Activated naive CD4-positive, alpha-beta T cell treated with anti-CD3 and anti-CD28 coated beads, Interleukin-2, amount 50 U/mL, for 72 hours (primary cell): ENCODE data around the gene MMEL1. TPM values are rescaled to one million over a fixed set of nuclear protein-coding genes. Genes with fewer than 3 reads are reported as not detected.

Experiments
- ATAC-seq, 2 donors: fragments of 150-1000 bp; cut with Tn5 transposase; 2 replicates each; pipeline ENCODE4 v1.10.0; 2021; ENCODE audit warnings: mild to moderate bottlenecking in 2 of 2, moderate library complexity in 2 of 2
- DNase-seq, 2 donors: peaks; one replicate each; pipeline ENCODE4 v3.0.0; 2021 to 2022; ENCODE audit warnings: low spot score in 2 of 2
- H3K27ac Mint-ChIP-seq, 2 donors: one replicate each; pipeline ENCODE4 v1.8.0; 2022; ENCODE audit warnings: mild to moderate bottlenecking in 2 of 2, mixed read lengths in 2 of 2
- H3K36me3 Mint-ChIP-seq, 2 donors: one replicate each; pipeline ENCODE4 v1.8.0; 2022; ENCODE audit warnings: mixed read lengths in 2 of 2
- H3K9me3 Mint-ChIP-seq, 2 donors: one replicate each; pipeline ENCODE4 v1.8.0; 2022; ENCODE audit warnings: mixed read lengths in 2 of 2
- total RNA-seq, 2 donors: library from RNA; stranded (reverse); gene quantifications; one replicate each; pipeline ENCODE4 v1.2.3, GENCODE V29; 2022

MMEL1 gene
- total RNA-seq, 2 donors from 2014 or later = 1.4 to 2.5 TPM

- H3K9me3 Mint-ChIP-seq = no peaks in the 10 kb centered on the region
- H3K27ac Mint-ChIP-seq = no peak overlapping the region
- no peaks in the 10 kb centered on the region for H3K36me3 Mint-ChIP-seq
- DNase-seq = no peak
- ATAC-seq = no peak
Observed at GRCh38 chr1:2590233-2591141, 42.3 kb downstream of the MMEL1 start.

- DNase-seq (no peak), ATAC-seq (no peak)
- H3K36me3 Mint-ChIP-seq = peaks cover 4 to 5% of the 10 kb centered on the region in 2 donors
- H3K27ac Mint-ChIP-seq = no peak overlapping the region
- no peaks in the 10 kb centered on the region for H3K9me3 Mint-ChIP-seq
Observed at GRCh38 chr1:2589431-2590232, 43.2 kb downstream of the MMEL1 start.

- no peak overlapping the region for H3K27ac Mint-ChIP-seq
- no peak for ATAC-seq
- H3K9me3 Mint-ChIP-seq = no peaks in the 10 kb centered on the region
- no peak for DNase-seq
- H3K36me3 Mint-ChIP-seq = peaks cover 6% of the 10 kb centered on the region in 2 donors
Observed at GRCh38 chr1:2588661-2589430, 44.0 kb downstream of the MMEL1 start.

GRCh38 chr1:2587860-2588571 is 44.8 kb downstream of the MMEL1 start:
- peaks cover 6% of the 10 kb centered on the region in 2 donors for H3K36me3 Mint-ChIP-seq
- DNase-seq (no peak), ATAC-seq (no peak)
- peak overlapping the region in 1 of 2 donors; percentile 94 for H3K27ac Mint-ChIP-seq
- no peaks in the 10 kb centered on the region for H3K9me3 Mint-ChIP-seq

- DNase-seq = peak in 1 of 2 donors; percentile 37
- Mint-ChIP-seq H3K27ac (peak overlapping the region in 1 of 2 donors; percentile 94), H3K36me3 (peaks cover 6% of the 10 kb centered on the region in 2 donors), H3K9me3 (no peaks in the 10 kb centered on the region)
- peak in 1 of 2 donors; percentile 0 for ATAC-seq
Observed at GRCh38 chr1:2587071-2587859, 45.6 kb downstream of the MMEL1 start.

- ATAC-seq (peak; percentile 80 to 84), DNase-seq (peak; percentile 99)
- Mint-ChIP-seq H3K9me3 (peaks cover 0 to 4% of the 10 kb centered on the region in 2 donors), H3K36me3 (peaks cover 6 to 11% of the 10 kb centered on the region in 2 donors), H3K27ac (peak within 1 kb of the TSS; percentile 94 to 98)
Observed at GRCh38 chr1:2586154-2587070, 46.4 kb downstream of the MMEL1 start, which contains the start of gene PRXL2B. Gene PRXL2B (plus strand): TSS chr1:2586777. CDS start chr1:2586886, 109 bp downstream.

GRCh38 chr1:2585318-2586092 is 47.3 kb downstream of the MMEL1 start:
- peak overlapping the region; percentile 94 to 98 for H3K27ac Mint-ChIP-seq
- peak; percentile 59 to 81 for DNase-seq
- peaks cover 0 to 5% of the 10 kb centered on the region in 2 donors for H3K9me3 Mint-ChIP-seq
- peaks cover 6 to 12% of the 10 kb centered on the region in 2 donors for H3K36me3 Mint-ChIP-seq
- peak; percentile 42 to 44 for ATAC-seq

- Mint-ChIP-seq H3K9me3 (peaks cover 0 to 5% of the 10 kb centered on the region in 2 donors), H3K36me3 (peaks cover 6 to 12% of the 10 kb centered on the region in 2 donors), H3K27ac (peak overlapping the region; percentile 52 to 94)
- DNase-seq = no peak
- ATAC-seq = no peak
Observed at GRCh38 chr1:2584686-2585317, 48.0 kb downstream of the MMEL1 start.

GRCh38 chr1:2583871-2584351 is 48.9 kb downstream of the MMEL1 start:
- peaks cover under 1 to 7% of the 10 kb centered on the region in 2 donors for H3K9me3 Mint-ChIP-seq
- H3K27ac Mint-ChIP-seq = peak overlapping the region; percentile 72 to 94
- ATAC-seq = no peak
- no peak for DNase-seq
- H3K36me3 Mint-ChIP-seq = peaks cover 6 to 16% of the 10 kb centered on the region in 2 donors

GRCh38 chr1:2583331-2583791 is 49.5 kb downstream of the MMEL1 start:
- Mint-ChIP-seq H3K9me3 (peaks cover 4 to 9% of the 10 kb centered on the region in 2 donors), H3K36me3 (peaks cover 6 to 19% of the 10 kb centered on the region in 2 donors), H3K27ac (peak overlapping the region; percentile 72 to 94)
- ATAC-seq (peak; percentile 7 to 14), DNase-seq (no peak)

- Mint-ChIP-seq H3K36me3 (peaks cover 6 to 19% of the 10 kb centered on the region in 2 donors), H3K27ac (peak overlapping the region in 1 of 2 donors; percentile 84), H3K9me3 (peaks cover 4 to 9% of the 10 kb centered on the region in 2 donors)
- DNase-seq (no peak), ATAC-seq (no peak)
Observed at GRCh38 chr1:2582391-2582790, 50.4 kb downstream of the MMEL1 start.

- Mint-ChIP-seq H3K9me3 (peaks cover 4 to 9% of the 10 kb centered on the region in 2 donors), H3K36me3 (peaks cover 6 to 19% of the 10 kb centered on the region in 2 donors), H3K27ac (peak overlapping the region; percentile 84 to 93)
- ATAC-seq (no peak), DNase-seq (no peak)
Observed at GRCh38 chr1:2580691-2581090, 52.1 kb downstream of the MMEL1 start.

GRCh38 chr1:2578758-2579118 is 54.1 kb downstream of the MMEL1 start:
- H3K9me3 Mint-ChIP-seq = peaks cover 8 to 15% of the 10 kb centered on the region in 2 donors
- DNase-seq (no peak), ATAC-seq (no peak)
- H3K27ac Mint-ChIP-seq = peak overlapping the region; percentile 61 to 93
- H3K36me3 Mint-ChIP-seq = peaks cover 6 to 24% of the 10 kb centered on the region in 2 donors
